Fibroblast of the conjunctiva (primary cell): ENCODE data around the gene ZP1.
A peak's percentile ranks its signal among the peaks of the same experiment; 100 is the strongest.

Experiments
- DNase-seq: peaks from one replicate; pipeline ENCODE4 v3.0.0-alpha.2; 2010; ENCODE audit warnings: low read depth

ZP1 gene

GRCh38 chr11:60859616-60860250 lies 7.6 kb upstream of the ZP1 start:
- DNase-seq = no peak

GRCh38 chr11:60860943-60861342 lies 6.4 kb upstream of the ZP1 start:
- no peak for DNase-seq

- no peak for DNase-seq
Measured at GRCh38 chr11:60862171-60862570, 5.2 kb upstream of the ZP1 start.

- no peak for DNase-seq
Measured at GRCh38 chr11:60863550-60864521, 3.5 kb upstream of the ZP1 start.

DNA sequence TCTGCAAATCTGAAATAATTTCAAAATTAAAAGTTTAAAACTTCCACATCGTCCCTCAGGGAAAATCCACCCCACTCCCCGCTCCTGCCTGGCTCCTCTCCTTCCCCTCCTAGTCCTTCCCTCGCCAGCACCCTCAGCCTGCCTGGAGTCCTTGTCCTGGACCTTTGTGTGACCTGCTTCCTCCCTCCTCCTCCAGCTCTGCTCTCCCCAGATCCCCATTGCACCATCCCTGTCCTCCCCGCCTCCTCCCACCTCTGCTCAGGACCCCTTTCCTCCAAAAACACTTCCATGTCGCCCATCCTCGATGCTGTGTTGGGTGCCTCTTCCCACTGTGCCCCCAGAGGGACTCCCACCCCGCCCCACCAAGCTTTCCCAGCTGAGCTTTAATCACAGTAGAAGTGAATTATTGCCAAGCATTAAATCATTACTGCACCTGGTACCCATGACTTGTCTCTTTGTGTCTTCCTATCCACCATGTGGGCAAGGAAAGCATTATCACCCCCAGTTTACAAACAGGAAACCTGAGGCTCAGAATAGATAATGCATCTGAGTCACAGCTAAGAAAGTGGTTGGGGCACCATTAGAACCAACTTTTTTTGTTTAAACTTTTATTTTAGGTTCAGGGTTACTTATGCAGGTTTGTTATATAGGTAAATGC lies 2.4 kb upstream of the ZP1 start:
- no peak for DNase-seq

GRCh38 chr11:60867871-60868681 lies 734 bp downstream of the ZP1 start:
- DNase-seq = no peak

DNA sequence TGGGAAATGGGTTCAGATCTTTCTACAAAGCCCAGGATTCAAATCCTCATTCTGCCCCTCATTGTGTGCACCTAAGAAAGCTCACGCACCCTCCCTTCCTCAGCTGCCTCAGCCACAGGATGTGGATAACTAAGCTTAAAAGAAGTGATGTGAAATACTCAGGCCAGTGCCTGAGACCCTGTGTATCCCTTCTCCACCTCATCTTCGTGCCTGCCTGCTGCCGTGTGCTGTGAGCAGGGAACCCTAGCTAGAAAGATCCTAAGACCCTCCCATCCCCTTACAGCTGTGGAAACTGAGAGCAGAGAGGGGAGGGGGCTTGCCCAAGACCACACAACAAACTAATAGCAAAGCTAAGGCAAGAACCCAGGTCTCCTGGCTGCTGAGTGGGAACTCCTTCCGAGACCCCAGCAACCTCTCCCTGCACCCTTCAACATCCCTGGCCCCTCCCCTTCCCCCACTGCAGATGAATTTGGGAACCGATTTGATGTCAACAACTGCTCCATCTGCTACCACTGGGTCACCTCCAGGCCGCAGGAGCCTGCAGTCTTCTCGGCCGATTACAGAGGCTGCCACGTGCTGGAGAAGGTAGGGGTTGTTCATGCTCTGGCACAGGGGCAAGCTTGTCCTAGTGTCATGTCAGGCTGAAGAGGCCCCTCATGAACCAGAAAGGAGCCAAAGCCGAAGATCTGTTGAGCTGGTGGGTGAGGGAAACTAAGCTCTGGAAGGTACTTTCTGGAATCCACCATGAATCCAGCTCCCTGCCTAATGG lies 1.5 kb downstream of the ZP1 start:
- DNase-seq = no peak

- no peak for DNase-seq
Measured at GRCh38 chr11:60869451-60869825, 2.1 kb downstream of the ZP1 start.

- no peak for DNase-seq
Measured at GRCh38 chr11:60870276-60870675, 2.9 kb downstream of the ZP1 start.

- DNase-seq = no peak
Measured at GRCh38 chr11:60870733-60871377, 3.5 kb downstream of the ZP1 start.

DNA sequence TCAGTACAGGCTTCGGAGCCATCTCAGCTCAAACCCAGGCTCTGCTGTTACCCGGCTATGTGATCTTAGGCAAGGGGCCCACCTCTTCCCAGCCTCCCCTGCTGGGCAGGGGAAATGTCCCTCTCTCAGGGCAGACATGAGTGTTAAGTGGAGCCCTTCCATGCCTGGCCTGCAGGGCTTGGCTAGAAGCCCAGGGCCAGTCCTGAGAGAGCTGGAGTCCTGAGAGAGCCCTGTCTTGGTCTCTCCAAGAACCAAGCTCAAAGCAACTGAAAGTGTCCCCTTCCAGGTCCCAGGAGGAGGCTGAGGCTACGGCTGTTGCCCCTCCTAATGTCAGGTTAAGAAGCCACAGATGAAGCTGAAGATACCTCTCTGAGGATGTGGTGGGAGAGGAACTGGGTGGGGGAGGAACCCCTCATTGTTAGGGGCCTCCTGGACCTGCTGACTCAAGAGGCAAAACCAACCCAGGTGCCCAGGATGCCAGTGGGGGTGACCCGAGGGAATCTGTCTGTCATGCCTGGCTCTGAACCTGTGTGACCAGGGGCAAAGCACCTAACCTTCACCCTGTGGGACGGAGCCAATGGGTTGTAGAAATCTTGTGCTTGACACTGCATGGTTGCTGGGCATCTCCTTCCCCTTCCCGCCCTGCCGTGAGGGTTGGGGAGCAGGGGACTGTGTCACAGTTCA lies 4.2 kb downstream of the ZP1 start:
- no peak for DNase-seq

DNA sequence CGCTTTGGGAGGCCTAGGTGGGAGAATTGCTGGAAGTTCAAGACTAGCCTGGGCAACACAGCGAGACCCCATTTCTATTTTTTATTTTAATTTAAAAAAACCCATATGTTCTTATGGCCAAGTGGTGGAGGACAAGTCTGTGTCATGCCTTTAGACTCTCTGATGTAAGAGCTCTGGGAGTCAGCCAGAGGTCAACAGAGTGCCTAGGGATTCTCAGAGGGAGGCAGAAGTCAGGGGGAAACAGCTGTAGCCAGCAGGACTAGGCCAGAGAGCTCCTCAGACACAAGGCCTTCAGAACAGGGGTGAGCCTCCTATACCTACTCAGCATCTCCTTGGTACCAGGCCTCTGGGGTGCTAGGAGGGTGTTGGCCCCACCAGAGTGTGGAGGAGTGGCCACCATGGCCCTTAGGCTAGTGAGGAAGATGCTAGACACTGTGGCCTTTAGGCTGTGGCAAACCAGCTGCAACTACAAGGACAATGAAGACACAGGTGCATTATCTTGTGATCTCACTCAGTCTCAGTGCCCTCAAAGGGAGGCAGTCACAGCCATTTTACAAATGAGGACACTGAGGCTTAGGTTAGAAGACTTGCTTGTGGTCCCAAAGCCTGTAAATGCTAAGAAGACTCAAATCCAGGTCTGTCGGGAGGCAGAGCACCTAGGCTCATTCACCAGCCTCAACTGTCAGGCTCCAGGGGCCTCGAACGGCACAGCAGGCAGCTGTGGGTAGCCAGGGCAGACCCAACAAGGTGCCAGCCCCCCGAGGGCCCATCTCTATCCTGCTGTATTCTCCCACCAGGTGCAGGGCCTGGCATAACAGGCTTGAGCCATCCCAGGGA lies 5.0 kb downstream of the ZP1 start:
- DNase-seq = peak; percentile 65

GRCh38 chr11:60872961-60873524 lies 5.7 kb downstream of the ZP1 start:
- peak; percentile 67 for DNase-seq

GRCh38 chr11:60873533-60873932 lies 6.2 kb downstream of the ZP1 start:
- DNase-seq = no peak

DNA sequence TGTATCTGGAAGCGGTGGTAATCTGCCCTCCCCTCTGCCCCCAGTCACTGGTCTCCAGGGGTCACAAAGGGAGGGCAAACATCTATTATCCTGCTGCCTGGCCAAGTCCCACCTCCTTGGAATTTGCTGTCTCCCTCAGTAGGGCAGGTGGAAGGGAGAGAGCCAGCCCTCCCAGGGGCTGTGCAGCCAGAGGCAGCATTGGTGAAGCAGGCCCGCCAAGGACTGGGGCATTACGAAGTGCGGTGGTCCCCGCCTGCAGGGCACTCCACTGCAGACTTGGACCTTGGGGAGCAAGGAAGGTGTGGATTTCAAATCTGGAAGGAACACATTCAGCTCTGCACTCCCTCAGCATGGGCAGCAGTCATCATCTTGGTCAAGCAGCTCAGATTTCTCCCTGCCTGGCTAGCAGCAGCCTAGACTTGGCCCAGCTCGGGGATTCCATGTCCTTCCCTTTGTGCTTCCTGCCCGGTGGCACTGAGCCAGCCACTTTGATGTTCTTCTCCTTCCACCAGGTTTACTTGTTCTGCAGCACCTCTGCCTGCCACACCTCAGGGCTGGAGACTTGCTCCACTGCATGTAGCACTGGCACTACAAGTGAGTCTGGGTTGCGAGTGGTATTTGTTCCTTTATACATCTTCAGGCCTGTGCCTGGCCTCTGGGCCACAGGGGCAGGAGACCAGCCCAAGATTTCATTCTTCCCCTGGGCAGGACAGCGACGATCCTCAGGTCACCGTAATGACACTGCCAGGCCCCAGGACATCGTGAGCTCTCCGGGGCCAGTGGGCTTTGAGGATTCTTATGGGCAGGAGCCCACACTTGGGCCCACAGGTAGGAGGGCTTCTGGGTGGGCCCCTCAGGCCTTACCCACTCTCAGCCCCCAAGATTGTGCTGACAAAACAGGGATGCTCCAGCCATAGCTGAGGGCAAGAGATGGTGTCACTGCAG lies 7.4 kb downstream of the ZP1 start:
- DNase-seq = no peak

DNA sequence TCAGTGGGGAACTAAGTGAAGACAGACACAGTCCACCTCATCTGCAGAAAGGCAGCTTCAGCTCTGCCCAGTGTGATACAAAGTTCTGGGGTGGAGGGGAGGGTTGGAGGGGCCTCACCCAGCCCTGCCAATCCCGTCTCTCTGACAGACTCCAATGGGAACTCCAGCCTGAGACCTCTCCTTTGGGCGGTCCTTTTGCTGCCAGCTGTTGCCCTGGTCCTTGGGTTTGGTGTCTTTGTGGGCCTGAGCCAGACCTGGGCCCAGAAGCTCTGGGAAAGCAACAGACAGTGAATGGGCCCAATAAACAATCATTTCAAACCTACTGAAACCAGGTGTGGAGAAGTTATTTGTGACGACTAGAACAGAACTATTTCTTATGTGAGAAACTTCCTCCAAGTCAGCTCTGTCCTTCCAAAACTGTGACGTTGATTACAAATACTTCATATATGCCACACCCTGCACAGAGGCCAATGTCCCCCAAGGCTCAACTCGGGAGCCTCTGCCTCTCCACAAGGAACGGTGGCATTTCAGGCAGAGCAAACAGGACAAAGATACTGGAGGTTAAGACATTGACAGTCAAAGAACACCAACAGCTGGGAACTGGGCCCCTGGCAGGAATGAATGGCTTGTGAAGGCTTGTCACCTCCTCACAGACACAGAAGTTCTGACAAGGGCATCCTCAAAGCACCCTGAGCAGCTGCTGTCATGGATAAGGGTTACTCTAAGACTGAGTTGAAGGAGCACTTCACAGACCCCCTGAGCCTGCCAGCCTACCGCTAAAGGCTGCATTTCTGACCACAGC lies 8.2 kb downstream of the ZP1 start:
- DNase-seq = no peak

DNA sequence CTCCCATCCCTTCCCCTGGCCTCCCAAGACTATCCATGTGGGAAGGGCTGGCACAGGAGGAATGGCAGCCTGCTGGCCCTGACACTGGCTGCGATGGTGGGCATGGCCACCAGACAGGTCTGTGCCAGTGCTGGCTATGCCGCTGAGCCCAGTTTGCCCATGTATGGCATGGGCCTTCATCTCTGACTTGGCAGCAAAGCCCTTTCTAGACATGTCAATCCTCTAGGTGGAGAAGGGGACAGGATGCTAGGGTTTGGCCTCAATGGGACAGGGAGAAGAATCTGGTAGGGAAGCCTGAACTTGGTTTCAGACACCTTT lies 8.8 kb downstream of the ZP1 start:
- DNase-seq = no peak
